H1 (cell line): ENCODE results near the gene ADGRV1. TPM values are rescaled to one million over a fixed set of nuclear protein-coding genes. Genes with fewer than 3 reads are reported as not detected.

ENCODE experiments used
- CTCF ChIP-seq, 3 experiments: IDR thresholded peaks; 1 replicate in 2 of 3; 2 replicates in 1 of 3; pipeline versions ENCODE4 v1.5.1 to v1.6.1; 2011; ENCODE audit warnings: low read length in 3 of 3, mild to moderate bottlenecking in 3 of 3, inconsistent platforms in 2 of 3, low read depth in 1 of 3, moderate library complexity in 1 of 3; ENCODE audit not compliant: insufficient read depth in 1 of 3; ENCODE audit errors: control extremely low read depth in 1 of 3
- EP300 ChIP-seq, 2 experiments: IDR thresholded peaks; 1 replicate in 1 of 2; 2 replicates in 1 of 2; pipeline ENCODE4 v1.6.1; 2011 to 2012; ENCODE audit warnings: low read depth in 2 of 2, low read length in 2 of 2, mild to moderate bottlenecking in 2 of 2, borderline replicate concordance in 1 of 2, inconsistent platforms in 1 of 2, moderate library complexity in 1 of 2
- PHF8 ChIP-seq: fragments of 200-600 bp; sonication (generic); conservative IDR thresholded peaks from 2 replicates; pipeline ENCODE4 v1.7.1; 2012; ENCODE audit warnings: low read depth, mild to moderate bottlenecking, inconsistent platforms, low read length, moderate library complexity
- POU5F1 ChIP-seq: IDR thresholded peaks from 2 replicates; pipeline ENCODE4 v1.6.1; 2011; ENCODE audit warnings: low read depth, mild to moderate bottlenecking, low read length, moderate library complexity
- ZNF274 ChIP-seq: IDR thresholded peaks from 2 replicates; pipeline ENCODE4 v1.7.0; 2012; ENCODE audit warnings: low read length, borderline replicate concordance; ENCODE audit errors: extremely low read depth
- polyA plus RNA-seq, 7 experiments: library from polyadenylated mRNA; depleted of rRNA in 3 of 7; stranded (reverse) in 5 of 7; unstranded in 2 of 7; fragments of >200 nt in 5 of 7; fragments of 200-250 nt in 2 of 7; gene quantifications; 1 replicate in 5 of 7; 2 replicates in 1 of 7; 4 replicates in 1 of 7; pipeline versions ENCODE4 v1.2.1 to v1.2.3, GENCODE V29; 2011 to 2013; ENCODE audit warnings: missing spikeins in 2 of 7, mixed read lengths in 2 of 7
- total RNA-seq: library from RNA; stranded (reverse); fragmentation: NEBNext Ultra II Directional; extraction: Animal tissue kit (Norgen Biotek cat#: 25700); gene quantifications from 2 replicates; pipeline ENCODE4 v1.2.1, GENCODE V29; 2021

ADGRV1 gene
- total and polyA plus RNA-seq, 2 of the 8 experiments (the other 6 are each of a cell fraction or from before 2014, with no cell fraction given), result 53.1 to 62.2 TPM

GRCh38 chr5:90866915-90867731, 308.5 kb downstream of the ADGRV1 start (continued):
- TF ChIP-seq ZNF274, result no peak
- TF ChIP-seq POU5F1, result no peak
- TF ChIP-seq EP300 (IDR thresholded peaks at IDR 0.05; ENCODE audit: borderline replicate concordance in 1 of 2, low read depth in 2 of 2, low read length in 2 of 2), result no peak
- no peak for TF ChIP-seq PHF8
- TF ChIP-seq CTCF (IDR thresholded peaks at IDR 0.05; ENCODE audit: control extremely low read depth in 1 of 3, insufficient read depth in 1 of 3, low read depth in 1 of 3, low read length in 3 of 3), result no peak
